ENCODE data around the gene SBF2.

The SBF2 gene

DNA sequence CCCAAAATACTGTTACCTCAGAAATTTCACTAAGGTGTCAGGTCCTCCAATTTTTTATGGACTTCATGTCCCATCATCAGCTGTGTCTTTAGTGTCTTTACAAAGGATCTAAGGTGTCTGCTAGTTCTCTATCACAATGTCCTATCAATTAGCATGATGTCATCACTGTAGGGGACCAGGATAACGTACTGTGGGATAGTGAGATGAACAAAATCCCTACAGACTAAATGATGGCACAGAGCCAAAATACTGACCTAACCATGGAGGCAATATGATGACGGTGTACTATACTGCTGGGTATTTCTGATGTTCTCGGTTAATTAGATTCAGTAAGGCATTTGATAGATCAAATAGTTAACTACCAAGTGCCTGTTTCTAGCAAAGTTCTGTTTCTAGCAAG, 82.5 kb downstream of the SBF2 start:
- H3K4me3 ChIP-seq (replicated peaks in 1 of 2; ENCODE audit: low read depth in 2 of 2, low read length in 2 of 2): no peak overlapping the region
- peak in 1 of 2 donors; percentile 38 for DNase-seq (ENCODE audit: low read depth in 2 of 2)

DNA sequence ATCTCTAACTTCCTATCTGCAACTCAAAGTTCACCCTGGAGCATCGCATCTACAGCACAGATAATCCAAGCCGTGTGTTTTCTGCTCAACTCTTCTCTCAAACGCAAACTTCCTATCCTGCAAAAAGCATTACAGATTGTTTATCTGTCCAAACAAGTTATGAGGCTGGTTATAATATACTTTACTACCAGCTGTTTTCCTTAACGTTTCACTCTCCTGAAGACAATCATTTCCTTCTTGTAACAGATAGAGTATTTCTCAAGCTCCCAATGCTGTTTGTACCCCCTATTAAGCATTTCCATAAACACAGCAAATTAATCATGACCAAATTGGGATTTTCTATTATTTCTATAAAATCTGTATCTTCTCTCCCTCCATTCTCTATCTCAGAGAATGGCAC, 84.7 kb downstream of the SBF2 start:
- TF ChIP-seq, protein P1, sequence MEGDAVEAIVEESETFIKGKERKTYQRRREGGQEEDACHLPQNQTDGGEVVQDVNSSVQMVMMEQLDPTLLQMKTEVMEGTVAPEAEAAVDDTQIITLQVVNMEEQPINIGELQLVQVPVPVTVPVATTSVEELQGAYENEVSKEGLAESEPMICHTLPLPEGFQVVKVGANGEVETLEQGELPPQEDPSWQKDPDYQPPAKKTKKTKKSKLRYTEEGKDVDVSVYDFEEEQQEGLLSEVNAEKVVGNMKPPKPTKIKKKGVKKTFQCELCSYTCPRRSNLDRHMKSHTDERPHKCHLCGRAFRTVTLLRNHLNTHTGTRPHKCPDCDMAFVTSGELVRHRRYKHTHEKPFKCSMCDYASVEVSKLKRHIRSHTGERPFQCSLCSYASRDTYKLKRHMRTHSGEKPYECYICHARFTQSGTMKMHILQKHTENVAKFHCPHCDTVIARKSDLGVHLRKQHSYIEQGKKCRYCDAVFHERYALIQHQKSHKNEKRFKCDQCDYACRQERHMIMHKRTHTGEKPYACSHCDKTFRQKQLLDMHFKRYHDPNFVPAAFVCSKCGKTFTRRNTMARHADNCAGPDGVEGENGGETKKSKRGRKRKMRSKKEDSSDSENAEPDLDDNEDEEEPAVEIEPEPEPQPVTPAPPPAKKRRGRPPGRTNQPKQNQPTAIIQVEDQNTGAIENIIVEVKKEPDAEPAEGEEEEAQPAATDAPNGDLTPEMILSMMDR (IDR thresholded peaks at IDR 0.05; ENCODE audit: low read depth, low read length): no peak
- DNase-seq (ENCODE audit: low read depth in 2 of 2): no peak
- H3K4me3 ChIP-seq (replicated peaks in 1 of 2; ENCODE audit: low read depth in 2 of 2, low read length in 2 of 2): no peak overlapping the region

More for the DNA sequence above, 82.5 kb downstream of the SBF2 start:
- TF ChIP-seq, protein P1 (IDR thresholded peaks at IDR 0.05; ENCODE audit: low read depth, low read length): no peak

DNA sequence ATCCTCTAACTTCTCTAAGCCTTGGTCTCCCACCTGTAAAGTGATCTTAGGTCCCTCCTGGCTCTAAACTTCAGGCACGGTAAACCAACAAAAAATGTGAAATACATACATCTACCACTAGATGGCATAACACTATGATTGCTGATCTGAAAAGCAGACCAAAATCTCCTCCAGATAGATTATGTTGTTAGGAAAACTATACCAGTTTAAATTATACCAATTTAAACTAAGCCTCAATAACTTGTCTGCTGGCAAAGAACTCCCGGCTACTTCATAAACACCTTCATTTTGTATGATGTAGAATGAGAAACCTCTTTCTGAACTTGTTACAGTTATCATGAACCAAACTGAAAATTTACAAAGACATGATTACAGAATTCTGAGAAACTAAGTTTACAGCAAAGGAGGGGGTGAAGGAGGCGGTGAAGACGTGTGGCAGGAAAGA, 85.9 kb downstream of the SBF2 start:
- H3K4me3 ChIP-seq (replicated peaks in 1 of 2; ENCODE audit: low read depth in 2 of 2, low read length in 2 of 2): no peak overlapping the region
- peak; percentile 66 to 70 for DNase-seq (ENCODE audit: low read depth in 2 of 2)
- TF ChIP-seq, protein P1 (IDR thresholded peaks at IDR 0.05; ENCODE audit: low read depth, low read length): peak; percentile 64

DNA sequence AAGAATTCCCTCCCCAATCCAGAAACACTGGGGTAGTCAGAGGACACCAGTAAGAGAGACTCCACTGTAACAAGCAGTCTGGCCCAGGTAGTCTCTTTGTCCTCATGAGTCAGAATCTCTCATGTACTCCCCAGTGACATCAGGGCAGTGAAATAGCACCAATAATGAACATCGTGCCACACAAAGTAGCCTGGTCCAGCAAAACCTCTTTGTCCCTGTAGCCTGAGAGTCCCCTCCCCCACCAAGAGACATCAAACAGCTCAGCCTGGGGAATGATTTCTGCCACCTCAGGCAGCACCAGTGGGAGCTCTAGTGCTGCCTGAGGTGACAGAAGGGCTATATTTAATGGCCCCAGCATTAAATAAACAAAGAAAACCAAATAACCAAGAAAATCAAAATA, 88.1 kb downstream of the SBF2 start:
- DNase-seq (ENCODE audit: low read depth in 2 of 2): peak in 1 of 2 donors; percentile 27

DNA sequence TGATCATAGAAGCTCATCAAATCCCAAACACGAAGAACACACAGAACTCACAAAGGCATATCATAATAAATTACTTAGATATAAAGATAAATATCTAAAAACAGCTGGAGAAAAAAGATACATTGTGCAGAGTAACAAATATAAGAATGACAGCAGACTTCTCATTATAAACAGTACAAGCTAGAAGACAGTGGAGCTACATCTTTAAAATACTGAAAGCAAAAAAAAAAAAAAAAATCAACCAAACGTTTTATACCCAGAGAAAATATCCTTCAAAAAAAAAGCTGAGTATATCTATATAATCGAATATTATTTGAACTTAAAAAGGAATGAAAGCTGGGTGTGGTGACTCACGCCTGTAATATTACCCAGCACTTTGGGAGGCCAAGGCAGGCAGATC, 90.0 kb downstream of the SBF2 start:
- no peak for DNase-seq (ENCODE audit: low read depth in 2 of 2)
- H3K4me3 ChIP-seq (replicated peaks in 1 of 2; ENCODE audit: low read depth in 2 of 2, low read length in 2 of 2): no peak overlapping the region
- TF ChIP-seq, protein P1 (IDR thresholded peaks at IDR 0.05; ENCODE audit: low read depth, low read length): no peak

More for the DNA sequence above, 88.1 kb downstream of the SBF2 start:
- H3K4me3 ChIP-seq (replicated peaks in 1 of 2; ENCODE audit: low read depth in 2 of 2, low read length in 2 of 2): no peak overlapping the region
- TF ChIP-seq, protein P1 (IDR thresholded peaks at IDR 0.05; ENCODE audit: low read depth, low read length): no peak

DNA sequence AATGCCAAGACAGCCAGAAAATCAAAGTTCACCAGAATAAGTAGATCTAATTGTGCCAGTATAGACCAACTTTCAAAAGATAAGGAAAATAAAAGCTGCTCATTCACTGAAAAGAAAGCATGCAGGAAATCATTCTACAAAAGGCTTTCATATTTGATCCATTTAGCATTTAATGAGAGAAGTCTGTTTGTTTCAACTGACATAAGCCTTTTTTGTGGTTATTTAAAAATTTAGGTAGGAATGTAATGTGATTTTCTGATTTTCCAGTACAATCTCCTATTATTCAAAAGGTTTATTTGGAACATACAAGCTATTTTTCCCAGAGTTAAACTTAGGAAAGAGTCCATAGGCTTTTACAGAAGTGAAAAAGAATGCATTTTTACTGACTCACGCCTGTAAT, 92.7 kb downstream of the SBF2 start:
- TF ChIP-seq, protein P1 (IDR thresholded peaks at IDR 0.05; ENCODE audit: low read depth, low read length): no peak
- no peak for DNase-seq (ENCODE audit: low read depth in 2 of 2)

DNA sequence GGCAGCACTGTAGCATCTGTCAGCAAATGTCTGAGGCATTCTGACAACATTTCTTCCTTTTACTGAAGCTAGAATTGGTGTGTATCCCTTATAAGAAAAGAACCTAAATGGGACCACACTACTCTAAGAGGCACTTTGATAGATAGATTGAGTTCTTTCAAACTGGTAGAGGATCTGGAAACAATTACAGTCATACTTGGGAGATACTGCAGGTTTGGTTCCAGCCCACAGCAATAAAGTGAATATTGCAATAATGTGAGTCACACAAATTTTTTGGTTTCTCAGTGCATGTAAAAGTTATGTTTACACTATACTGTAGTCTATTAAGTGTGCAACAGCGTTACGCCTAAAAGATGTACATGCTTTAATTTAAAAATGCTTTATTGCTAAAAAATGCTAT, 96.9 kb downstream of the SBF2 start:
- H3K4me3 ChIP-seq (replicated peaks in 1 of 2; ENCODE audit: low read depth in 2 of 2, low read length in 2 of 2): no peak overlapping the region
- TF ChIP-seq, protein P1 (IDR thresholded peaks at IDR 0.05; ENCODE audit: low read depth, low read length): no peak
- peak in 1 of 2 donors; percentile 27 for DNase-seq (ENCODE audit: low read depth in 2 of 2)

More for the DNA sequence above, 92.7 kb downstream of the SBF2 start:
- no peak overlapping the region for H3K4me3 ChIP-seq (replicated peaks in 1 of 2; ENCODE audit: low read depth in 2 of 2, low read length in 2 of 2)

Measured in cardiac fibroblast (primary cell).